Transverse colon (tissue), 4 donors: ENCODE results near the gene ZNF280B. TPM values are rescaled to one million over a fixed set of nuclear protein-coding genes. Genes with fewer than 3 reads are reported as not detected.

ENCODE experiments used
- DNase-seq: peaks from one replicate; pipeline ENCODE4 v3.0.0-alpha.2; 2019
- H3K27ac ChIP-seq, 4 donors: fragments of 200-600 bp; sonication (generic); 2 replicates each; pipeline ENCODE4 v1.5.1; 2016 to 2018; ENCODE audit warnings: inconsistent platforms in 4 of 4
- H3K27me3 ChIP-seq: fragments of 200-600 bp; sonication (generic); 2 replicates; pipeline ENCODE4 v1.5.1; 2017; ENCODE audit warnings: inconsistent platforms
- H3K36me3 ChIP-seq, 4 donors: fragments of 200-600 bp; sonication (generic); 2 replicates each; pipeline ENCODE4 v1.5.1; 2017 to 2019; ENCODE audit warnings: inconsistent platforms in 4 of 4
- H3K4me1 ChIP-seq, 4 donors: fragments of 200-600 bp; sonication (generic); 2 replicates each; pipeline ENCODE4 v1.5.1; 2017 to 2020; ENCODE audit warnings: inconsistent platforms in 4 of 4
- H3K4me3 ChIP-seq, 4 donors: fragments of 200-600 bp; sonication (generic); 1 replicate in 1 of 4; 2 replicates in 3 of 4; pipeline versions ENCODE4 v1.5.1 to v1.6.1; 2017 to 2019; ENCODE audit warnings: inconsistent platforms in 4 of 4
- H3K9me3 ChIP-seq, 2 donors: fragments of 200-600 bp; sonication (generic); 2 replicates each; pipeline ENCODE4 v1.5.1; 2017 to 2019; ENCODE audit warnings: inconsistent platforms in 2 of 2
- EP300 ChIP-seq: sonication (generic); formaldehyde crosslinking; IDR thresholded peaks from one replicate; pipeline ENCODE4 v1.6.1; 2017; ENCODE audit warnings: antibody characterized with exemption, low read depth
- POLR2A ChIP-seq: fragments of 450-650 bp; IDR thresholded peaks from one replicate; pipeline ENCODE4 v1.6.1; 2016; ENCODE audit warnings: antibody characterized with exemption, mild to moderate bottlenecking, moderate library complexity
- POLR2AphosphoS5 ChIP-seq, 3 donors: sonication (generic); formaldehyde crosslinking; IDR thresholded peaks; one replicate each; pipeline ENCODE4 v1.6.1; 2016; ENCODE audit warnings: antibody characterized with exemption in 3 of 3
- WGBS, 2 donors: methylation state at CpG; one replicate each; pipeline ENCODE4 v1.1.5; 2018; ENCODE audit warnings: low coverage in 1 of 2; 5-methylcytosine and 5-hydroxymethylcytosine counted together
- in situ Hi-C, 4 donors: fragments of 200-750 bp; cut with MboI; loops; one replicate each; pipeline versions ENCODE4 v1.15.0 to v1.15.1; 2017; ENCODE audit warnings: low sequenced_read_pairs in 3 of 4, low pct_ligation_motif_present in 1 of 4, low pct_unique_long_range_greater_than_20kb in 1 of 4
- intact Hi-C: fragments of 100-400 bp; cut with DNase I; formaldehyde crosslinking; loops from one replicate; pipeline ENCODE4 v1.15.1; 2023; ENCODE audit warnings: low total_unique reads
- total RNA-seq, 4 donors: library from RNA; depleted of rRNA; stranded (reverse); fragments of >200 nt; gene quantifications; one replicate each; pipeline ENCODE4 v1.1.0, GENCODE V29; 2016
- TF ChIP-seq, protein P1 (sequence below), 5 experiments: fragments of 200-600 bp in 3 of 5; fragments of 450-650 bp in 2 of 5; sonication (generic) in 3 of 5; IDR thresholded peaks; 1 replicate in 2 of 5; 2 replicates in 3 of 5; pipeline ENCODE4 v1.5.1; 2016 to 2017; ENCODE audit warnings: antibody characterized with exemption in 5 of 5, inconsistent platforms in 3 of 5, mild to moderate bottlenecking in 2 of 5, moderate library complexity in 1 of 5

The ZNF280B gene
- total RNA-seq, 4 donors from 2014 or later = 0.41 to 0.79 (median 0.60) TPM; not detected in 1

DNA sequence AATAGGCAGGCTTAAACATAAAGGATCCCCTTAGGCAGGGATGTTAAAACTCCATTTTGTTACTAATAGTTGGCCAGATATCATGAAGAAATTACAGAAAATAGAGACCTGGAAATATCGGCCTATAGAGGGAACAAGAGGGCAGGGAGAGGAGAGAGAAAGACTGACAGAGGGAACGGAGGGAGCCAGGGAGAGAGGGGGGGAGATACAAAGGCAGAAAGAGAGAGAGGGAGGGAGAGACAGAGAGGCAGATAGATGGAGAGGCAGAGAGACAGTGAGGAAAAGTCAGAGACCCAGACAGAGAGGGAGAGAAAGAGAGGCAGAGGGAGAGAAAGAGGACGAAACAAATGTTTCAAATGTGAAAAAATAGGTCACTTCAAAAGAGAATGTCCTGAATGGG lies 53.5 kb downstream of the ZNF280B start:
- TF ChIP-seq POLR2AphosphoS5 (IDR thresholded peaks at IDR 0.05) (no peak), EP300 (no peak), POLR2A (no peak)
- TF ChIP-seq, protein P1, sequence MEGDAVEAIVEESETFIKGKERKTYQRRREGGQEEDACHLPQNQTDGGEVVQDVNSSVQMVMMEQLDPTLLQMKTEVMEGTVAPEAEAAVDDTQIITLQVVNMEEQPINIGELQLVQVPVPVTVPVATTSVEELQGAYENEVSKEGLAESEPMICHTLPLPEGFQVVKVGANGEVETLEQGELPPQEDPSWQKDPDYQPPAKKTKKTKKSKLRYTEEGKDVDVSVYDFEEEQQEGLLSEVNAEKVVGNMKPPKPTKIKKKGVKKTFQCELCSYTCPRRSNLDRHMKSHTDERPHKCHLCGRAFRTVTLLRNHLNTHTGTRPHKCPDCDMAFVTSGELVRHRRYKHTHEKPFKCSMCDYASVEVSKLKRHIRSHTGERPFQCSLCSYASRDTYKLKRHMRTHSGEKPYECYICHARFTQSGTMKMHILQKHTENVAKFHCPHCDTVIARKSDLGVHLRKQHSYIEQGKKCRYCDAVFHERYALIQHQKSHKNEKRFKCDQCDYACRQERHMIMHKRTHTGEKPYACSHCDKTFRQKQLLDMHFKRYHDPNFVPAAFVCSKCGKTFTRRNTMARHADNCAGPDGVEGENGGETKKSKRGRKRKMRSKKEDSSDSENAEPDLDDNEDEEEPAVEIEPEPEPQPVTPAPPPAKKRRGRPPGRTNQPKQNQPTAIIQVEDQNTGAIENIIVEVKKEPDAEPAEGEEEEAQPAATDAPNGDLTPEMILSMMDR (IDR thresholded peaks at IDR 0.05) = no peak
- intact Hi-C loops (no loop called here), in situ Hi-C loops (loop anchor here in 1 of 4 donors (25.0 kb wide), 1 partner anchor 132 kb away; no protein-coding TSS in a partner anchor)
- H3K27ac ChIP-seq = no peak overlapping the region
- WGBS, 2 donors = 65 to 68% methylated on average over 3 of the region's 3 CpGs
- no peak overlapping the region for H3K4me3 ChIP-seq
- H3K36me3 ChIP-seq = no peaks in the 10 kb centered on the region
- H3K9me3 ChIP-seq = peaks cover 28 to 31% of the 10 kb centered on the region in 2 donors
- no peaks in the 10 kb centered on the region for H3K4me1 ChIP-seq
- peaks cover 24% of the 10 kb centered on the region for H3K27me3 ChIP-seq
- DNase-seq = no peak

DNA sequence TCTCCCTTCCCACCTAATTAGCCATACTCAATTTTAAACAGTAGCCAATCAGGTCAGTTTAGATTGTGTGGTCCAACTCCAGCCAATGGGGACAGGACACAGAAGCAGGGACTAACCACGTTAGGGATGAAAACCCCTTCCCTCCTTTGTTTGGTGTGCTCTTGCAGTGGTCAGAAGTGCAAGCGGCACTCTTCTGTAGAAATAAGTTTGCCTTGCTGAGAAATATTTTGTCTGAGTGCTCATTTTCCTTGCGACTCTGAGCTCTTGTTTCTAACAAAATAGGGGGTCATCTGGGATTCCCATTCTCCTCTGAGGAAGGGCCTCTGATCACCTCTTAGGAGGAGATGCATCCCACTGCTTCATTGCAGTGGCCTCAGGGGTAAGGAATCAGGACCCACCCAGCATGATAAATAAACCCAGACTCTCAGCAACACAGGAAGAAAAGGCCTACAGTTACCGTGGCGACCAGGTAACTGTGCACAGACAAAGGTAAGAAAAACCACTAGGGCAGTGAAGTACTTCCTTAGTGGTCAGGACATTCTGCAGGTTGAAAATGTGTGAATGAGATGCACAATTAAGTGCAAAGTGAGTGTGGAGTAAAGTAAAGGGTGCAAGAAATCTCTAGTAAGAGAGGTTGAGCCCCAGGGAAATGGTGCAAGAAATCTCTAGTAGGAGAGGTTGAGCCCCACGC lies 55.4 kb downstream of the ZNF280B start:
- DNase-seq = no peak
- Histone ChIP-seq H3K4me3 (no peak overlapping the region), H3K4me1 (no peaks in the 10 kb centered on the region), H3K27me3 (peaks cover 24% of the 10 kb centered on the region), H3K9me3 (peaks cover 13% of the 10 kb centered on the region in 2 donors), H3K36me3 (no peaks in the 10 kb centered on the region), H3K27ac (no peak overlapping the region)
- intact Hi-C loops (no loop called here), in situ Hi-C loops (loop anchor here in 1 of 4 donors (25.0 kb wide), 1 partner anchor 134 kb away; no protein-coding TSS in a partner anchor)
- 71 to 75% methylated on average over 5 to 6 of the region's 6 CpGs for WGBS, 2 donors
- TF ChIP-seq EP300 = no peak
- no peak for TF ChIP-seq POLR2AphosphoS5 (IDR thresholded peaks at IDR 0.05)
- TF ChIP-seq POLR2A = no peak
- TF ChIP-seq, protein P1 (IDR thresholded peaks at IDR 0.05) = no peak

DNA sequence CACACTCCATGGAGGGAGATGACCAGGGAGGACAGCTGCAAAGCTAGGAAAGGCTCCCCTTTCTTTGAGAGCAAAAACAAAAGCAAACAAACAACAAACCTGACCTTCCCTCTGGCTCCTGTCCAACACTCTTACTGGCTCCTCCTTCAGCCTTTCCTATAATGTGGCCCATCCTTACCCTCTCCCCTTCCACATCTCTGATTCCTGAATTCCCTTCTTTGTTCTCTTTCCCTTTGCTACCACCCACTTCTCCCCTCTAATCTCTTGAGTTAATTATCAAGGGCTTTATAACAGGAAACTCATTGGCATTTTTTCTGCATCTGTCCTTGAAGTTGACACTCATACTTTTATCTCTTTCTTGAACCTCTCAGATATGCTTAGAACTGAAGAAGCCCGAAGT lies 56.3 kb downstream of the ZNF280B start:
- Histone ChIP-seq H3K27me3 (peaks cover 25% of the 10 kb centered on the region), H3K4me1 (no peaks in the 10 kb centered on the region), H3K9me3 (peaks cover 3 to 8% of the 10 kb centered on the region in 2 donors), H3K4me3 (no peak overlapping the region), H3K36me3 (no peaks in the 10 kb centered on the region), H3K27ac (no peak overlapping the region)
- no peak for TF ChIP-seq EP300
- no peak for TF ChIP-seq POLR2A
- TF ChIP-seq, protein P1 (IDR thresholded peaks at IDR 0.05) = no peak
- TF ChIP-seq POLR2AphosphoS5 (IDR thresholded peaks at IDR 0.05) = no peak
- no peak for DNase-seq
- intact Hi-C loops (no loop called here), in situ Hi-C loops (loop anchor here in 1 of 4 donors (25.0 kb wide), 1 partner anchor 135 kb away; no protein-coding TSS in a partner anchor)
- 64 to 81% methylated on average over 1 of the region's 1 CpG for WGBS, 2 donors

DNA sequence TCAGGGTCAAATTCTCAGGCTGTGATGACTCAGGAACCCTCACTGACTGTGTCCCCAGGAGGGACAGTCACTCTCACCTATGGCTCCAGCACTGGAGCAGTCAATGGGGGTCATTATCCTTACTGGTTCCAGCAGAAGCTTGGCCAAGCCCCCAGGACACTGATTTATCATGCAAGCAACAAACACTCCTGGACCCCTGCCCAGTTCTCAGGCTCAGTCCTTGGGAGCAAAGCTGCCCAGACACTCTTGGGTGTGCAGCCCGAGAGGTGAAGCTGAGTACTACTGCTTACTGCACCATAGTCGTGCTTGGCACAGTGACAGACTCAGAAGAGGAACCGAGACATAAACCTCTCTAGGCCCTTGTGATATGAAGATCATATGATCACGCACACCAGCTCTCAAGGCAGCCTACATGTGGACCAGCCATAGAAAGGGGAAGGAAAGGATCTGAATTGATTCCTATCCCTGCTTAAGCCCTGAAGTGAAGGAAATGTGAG lies 58.2 kb downstream of the ZNF280B start:
- peak; percentile 56 for DNase-seq
- TF ChIP-seq POLR2AphosphoS5 (IDR thresholded peaks at IDR 0.05) (no peak), EP300 (no peak), POLR2A (no peak)
- TF ChIP-seq, protein P1 (IDR thresholded peaks at IDR 0.05) = no peak
- intact Hi-C loops = no loop called here
- Histone ChIP-seq H3K4me3 (no peak overlapping the region), H3K27me3 (peaks cover 28% of the 10 kb centered on the region), H3K36me3 (no peaks in the 10 kb centered on the region), H3K9me3 (peaks cover 3 to 8% of the 10 kb centered on the region in 2 donors), H3K27ac (no peak overlapping the region), H3K4me1 (no peaks in the 10 kb centered on the region)
- in situ Hi-C loops = loop anchor here in 1 of 4 donors (25.0 kb wide), 1 partner anchor 137 kb away; no protein-coding TSS in a partner anchor
- 16% methylated on average over 4 of the region's 4 CpGs for WGBS, 2 donors
